ENCODE results near the gene GTF2IRD1. TPM values are rescaled to one million over a fixed set of nuclear protein-coding genes. Genes with fewer than 3 reads are reported as not detected.
"Not testable (repeated sequence)": the region's sequence is repeated elsewhere in the genome, so short reads cannot be mapped to it uniquely, and the experiment has no call there.

The GTF2IRD1 gene
- total RNA-seq, 4 donors from 2014 or later = 11.5 to 39.1 (median 22.5) TPM

DNA sequence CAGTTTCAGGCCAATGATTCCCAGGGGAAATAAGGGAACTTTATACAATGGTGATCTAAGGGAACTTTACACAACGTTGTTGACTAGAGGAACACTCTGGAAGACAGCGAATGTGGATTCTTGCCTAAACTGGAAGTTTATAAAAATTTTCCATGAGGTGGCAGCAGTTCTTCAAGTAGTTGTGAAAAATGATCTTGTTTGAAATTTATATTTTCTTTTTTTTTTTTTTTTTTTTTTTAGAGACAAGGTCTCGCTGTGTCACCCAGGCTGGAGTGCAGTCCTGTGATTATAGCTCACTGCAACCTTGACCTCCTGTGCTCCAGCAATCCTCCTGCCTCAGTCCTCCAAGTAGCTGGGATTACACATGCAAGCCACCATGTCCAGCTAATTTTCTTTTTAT is 171.7 kb downstream of the GTF2IRD1 start:
- no peak for TF ChIP-seq POLR2A (IDR thresholded peaks at IDR 0.05)
- TF ChIP-seq, protein P1, sequence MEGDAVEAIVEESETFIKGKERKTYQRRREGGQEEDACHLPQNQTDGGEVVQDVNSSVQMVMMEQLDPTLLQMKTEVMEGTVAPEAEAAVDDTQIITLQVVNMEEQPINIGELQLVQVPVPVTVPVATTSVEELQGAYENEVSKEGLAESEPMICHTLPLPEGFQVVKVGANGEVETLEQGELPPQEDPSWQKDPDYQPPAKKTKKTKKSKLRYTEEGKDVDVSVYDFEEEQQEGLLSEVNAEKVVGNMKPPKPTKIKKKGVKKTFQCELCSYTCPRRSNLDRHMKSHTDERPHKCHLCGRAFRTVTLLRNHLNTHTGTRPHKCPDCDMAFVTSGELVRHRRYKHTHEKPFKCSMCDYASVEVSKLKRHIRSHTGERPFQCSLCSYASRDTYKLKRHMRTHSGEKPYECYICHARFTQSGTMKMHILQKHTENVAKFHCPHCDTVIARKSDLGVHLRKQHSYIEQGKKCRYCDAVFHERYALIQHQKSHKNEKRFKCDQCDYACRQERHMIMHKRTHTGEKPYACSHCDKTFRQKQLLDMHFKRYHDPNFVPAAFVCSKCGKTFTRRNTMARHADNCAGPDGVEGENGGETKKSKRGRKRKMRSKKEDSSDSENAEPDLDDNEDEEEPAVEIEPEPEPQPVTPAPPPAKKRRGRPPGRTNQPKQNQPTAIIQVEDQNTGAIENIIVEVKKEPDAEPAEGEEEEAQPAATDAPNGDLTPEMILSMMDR (IDR thresholded peaks at IDR 0.05) = peak in 3 of 4 experiments; percentile 16 to 28 (median 24)
- Histone ChIP-seq H3K27me3 (no peaks in the 10 kb centered on the region), H3K4me1 (no peaks in the 10 kb centered on the region), H3K9me3 (no peaks in the 10 kb centered on the region), H3K36me3 (no peaks in the 10 kb centered on the region), H3K27ac (no peak overlapping the region), H3K4me3 (no peak overlapping the region)
- intact Hi-C loops (cut with DNase I; ENCODE audit: low total_unique reads) = no loop called here
- no peak for DNase-seq

- no peaks in the 10 kb centered on the region for H3K9me3 ChIP-seq
- no peaks in the 10 kb centered on the region for H3K4me1 ChIP-seq
- no peak for DNase-seq
- no peak for TF ChIP-seq POLR2A (IDR thresholded peaks at IDR 0.05)
- TF ChIP-seq, protein P1 (IDR thresholded peaks at IDR 0.05) = no peak
- H3K27me3 ChIP-seq = no peaks in the 10 kb centered on the region
- intact Hi-C loops (cut with DNase I; ENCODE audit: low total_unique reads) = no loop called here
- no peaks in the 10 kb centered on the region for H3K36me3 ChIP-seq
- H3K4me3 ChIP-seq = no peak overlapping the region
- no peak overlapping the region for H3K27ac ChIP-seq
Measured at GRCh38 chr7:74627661-74628411, 174.1 kb downstream of the GTF2IRD1 start.

GRCh38 chr7:74632505-74632904 is 178.8 kb downstream of the GTF2IRD1 start:
- no peak for DNase-seq
- no peak for TF ChIP-seq POLR2A (IDR thresholded peaks at IDR 0.05)
- TF ChIP-seq, protein P1 (IDR thresholded peaks at IDR 0.05) = no peak
- Histone ChIP-seq H3K27ac (no peak overlapping the region), H3K4me3 (no peak overlapping the region), H3K9me3 (no peaks in the 10 kb centered on the region), H3K27me3 (no peaks in the 10 kb centered on the region), H3K36me3 (no peaks in the 10 kb centered on the region), H3K4me1 (no peaks in the 10 kb centered on the region)
- intact Hi-C loops (cut with DNase I; ENCODE audit: low total_unique reads) = no loop called here

GRCh38 chr7:74633451-74633921 is 179.8 kb downstream of the GTF2IRD1 start:
- H3K4me3 ChIP-seq = no peak overlapping the region
- no peak overlapping the region for H3K27ac ChIP-seq
- no peaks in the 10 kb centered on the region for H3K27me3 ChIP-seq
- H3K36me3 ChIP-seq = no peaks in the 10 kb centered on the region
- H3K9me3 ChIP-seq = no peaks in the 10 kb centered on the region
- TF ChIP-seq, protein P1 (IDR thresholded peaks at IDR 0.05) = no peak
- no peaks in the 10 kb centered on the region for H3K4me1 ChIP-seq
- DNase-seq = no peak
- intact Hi-C loops (cut with DNase I; ENCODE audit: low total_unique reads) = no loop called here

- Histone ChIP-seq H3K36me3 (no peaks in the 10 kb centered on the region), H3K27me3 (no peaks in the 10 kb centered on the region), H3K4me3 (no peak overlapping the region), H3K27ac (no peak overlapping the region), H3K9me3 (no peaks in the 10 kb centered on the region), H3K4me1 (no peaks in the 10 kb centered on the region)
- intact Hi-C loops (cut with DNase I; ENCODE audit: low total_unique reads) = no loop called here
- no peak for DNase-seq
- TF ChIP-seq POLR2A (IDR thresholded peaks at IDR 0.05) = no peak
- TF ChIP-seq, protein P1 (IDR thresholded peaks at IDR 0.05) = no peak
Measured at GRCh38 chr7:74637745-74638144, 184.0 kb downstream of the GTF2IRD1 start.

- H3K36me3 ChIP-seq; intact Hi-C loops (cut with DNase I; ENCODE audit: low total_unique reads); H3K9me3 ChIP-seq; H3K4me1 ChIP-seq; DNase-seq; H3K27me3 ChIP-seq: not testable (repeated sequence)
- Histone ChIP-seq H3K27ac (peak overlapping the region in 1 of 2 donors; percentile 63), H3K4me3 (peak overlapping the region in 1 of 2 donors; percentile 11)
Measured at GRCh38 chr7:74650055-74650454, 196.3 kb downstream of the GTF2IRD1 start.

DNA sequence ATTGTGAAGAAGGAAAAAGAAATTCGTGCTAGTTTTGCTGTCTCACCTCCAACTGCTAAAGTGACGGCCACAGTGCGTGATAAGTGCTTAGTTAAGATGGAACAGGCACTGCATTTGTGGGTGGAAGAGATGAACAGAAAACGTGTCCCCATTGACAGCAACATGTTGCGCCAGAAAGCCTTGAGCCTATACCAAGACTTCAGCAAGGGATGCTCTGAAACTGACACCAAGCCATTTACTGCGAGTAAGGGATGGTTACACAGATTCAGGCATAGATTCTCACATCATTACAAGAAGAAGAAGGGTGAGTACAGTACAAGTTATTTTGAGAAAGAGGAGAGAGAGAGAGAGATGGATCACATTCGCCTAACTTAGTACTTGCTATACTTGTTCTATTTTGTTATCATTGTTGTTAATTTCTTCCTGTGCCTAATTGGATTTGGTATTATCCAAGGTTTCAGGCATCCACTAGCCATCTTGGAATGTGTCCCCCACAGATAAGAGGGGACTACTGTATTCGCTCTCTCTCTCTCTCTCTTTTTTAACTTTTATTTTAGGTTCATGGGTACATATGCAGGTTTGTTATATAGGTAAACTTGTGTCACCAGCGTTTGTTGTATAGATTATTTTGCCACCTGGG is 196.9 kb downstream of the GTF2IRD1 start:
- H3K9me3 ChIP-seq; H3K4me1 ChIP-seq; H3K27me3 ChIP-seq; H3K36me3 ChIP-seq; intact Hi-C loops (cut with DNase I; ENCODE audit: low total_unique reads); DNase-seq; H3K4me3 ChIP-seq: not testable (repeated sequence)
- H3K27ac ChIP-seq = peak overlapping the region in 1 of 2 donors; percentile 27

DNA sequence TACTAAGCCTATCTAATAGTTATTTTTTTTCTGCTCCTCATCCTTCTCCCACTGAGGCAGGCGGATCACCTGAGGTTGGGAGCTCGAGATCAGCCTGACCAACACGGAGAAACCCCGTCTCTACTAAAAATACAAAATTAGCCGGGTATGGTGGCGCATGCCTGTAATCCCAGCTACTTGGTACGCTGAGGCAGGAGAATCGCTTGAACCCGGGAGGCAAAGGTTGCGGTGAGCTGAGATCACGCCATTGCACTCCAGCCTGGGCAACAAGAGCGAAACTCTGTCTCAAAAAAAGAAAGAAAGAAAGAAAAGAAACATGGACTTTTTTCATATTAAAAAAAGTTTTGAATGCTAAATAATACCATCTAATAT is 197.4 kb downstream of the GTF2IRD1 start:
- H3K27ac ChIP-seq; H3K27me3 ChIP-seq; intact Hi-C loops (cut with DNase I; ENCODE audit: low total_unique reads); H3K9me3 ChIP-seq; H3K36me3 ChIP-seq; H3K4me1 ChIP-seq; DNase-seq; H3K4me3 ChIP-seq: not testable (repeated sequence)
